GM18505 (cell line): ENCODE data around the gene CRIP2.

Experiments used
- ATAC-seq: cut with Tn5 transposase; IDR thresholded peaks from one replicate; pipeline ENCODE4 v1.9.1; 2021; ENCODE audit not compliant: unreplicated experiment
- POLR2A ChIP-seq: IDR thresholded peaks from 4 replicates; pipeline ENCODE4 v1.6.1; 2011; ENCODE audit warnings: borderline replicate concordance; ENCODE audit not compliant: insufficient read depth, insufficient read length; ENCODE audit errors: extremely low read depth

Gene CRIP2

GRCh38 chr14:105528586-105529318 lies 54.1 kb downstream of the CRIP2 start:
- TF ChIP-seq POLR2A = no peak
- no peak for ATAC-seq

- ATAC-seq = no peak
- TF ChIP-seq POLR2A = no peak
These were observed 54.6 kb downstream of the CRIP2 start for GRCh38 chr14:105529319-105529568.
